NK-92 (cell line): ENCODE data around the gene MMRN1.

Experiments
- DNase-seq: peaks from one replicate; lab custom pipeline; 2025; ENCODE audit not compliant: unreplicated experiment; lab: John Stamatoyannopoulos, UW

The MMRN1 gene

GRCh38 chr4:89994176-89994873, 99.7 kb downstream of the MMRN1 start:
- DNase-seq = no peak

DNA sequence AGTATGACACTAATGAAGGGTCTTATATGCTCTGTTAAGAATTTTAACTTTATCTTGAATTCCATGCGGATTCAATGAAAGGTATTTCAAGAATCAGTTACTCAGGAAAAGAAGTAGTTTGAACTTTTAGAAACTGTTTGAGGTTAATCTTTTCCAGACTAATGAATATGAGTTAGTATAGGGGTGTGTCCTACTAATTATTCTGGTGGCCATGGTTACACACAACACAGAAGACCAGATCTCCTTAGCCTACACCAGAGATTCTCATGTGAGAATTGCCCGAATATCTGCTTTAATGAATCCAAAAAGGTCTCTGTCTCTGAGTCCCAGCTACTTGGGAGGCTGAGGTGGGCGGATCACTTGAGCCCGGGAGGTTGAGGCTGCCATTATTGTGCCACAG, 100.4 kb downstream of the MMRN1 start:
- no peak for DNase-seq

DNA sequence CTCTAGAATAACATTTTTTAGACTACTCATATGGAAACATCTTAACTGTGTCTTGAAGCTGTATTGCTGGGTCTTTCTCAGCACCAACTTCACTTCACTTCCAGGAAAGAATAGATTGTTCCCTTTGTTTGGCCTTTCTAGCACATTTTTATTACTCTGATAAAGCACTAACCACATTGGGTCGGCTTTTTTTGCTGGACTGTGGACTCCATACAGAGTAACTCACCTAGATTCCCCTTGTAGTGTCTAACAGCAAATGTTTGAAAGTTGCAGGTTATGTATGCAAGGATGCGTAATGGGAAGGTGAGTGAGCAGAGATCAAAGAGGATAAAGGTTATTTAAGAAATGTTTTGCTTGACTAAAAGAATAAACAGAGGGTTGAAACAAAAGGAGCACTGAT, 101.2 kb downstream of the MMRN1 start:
- DNase-seq = no peak

DNA sequence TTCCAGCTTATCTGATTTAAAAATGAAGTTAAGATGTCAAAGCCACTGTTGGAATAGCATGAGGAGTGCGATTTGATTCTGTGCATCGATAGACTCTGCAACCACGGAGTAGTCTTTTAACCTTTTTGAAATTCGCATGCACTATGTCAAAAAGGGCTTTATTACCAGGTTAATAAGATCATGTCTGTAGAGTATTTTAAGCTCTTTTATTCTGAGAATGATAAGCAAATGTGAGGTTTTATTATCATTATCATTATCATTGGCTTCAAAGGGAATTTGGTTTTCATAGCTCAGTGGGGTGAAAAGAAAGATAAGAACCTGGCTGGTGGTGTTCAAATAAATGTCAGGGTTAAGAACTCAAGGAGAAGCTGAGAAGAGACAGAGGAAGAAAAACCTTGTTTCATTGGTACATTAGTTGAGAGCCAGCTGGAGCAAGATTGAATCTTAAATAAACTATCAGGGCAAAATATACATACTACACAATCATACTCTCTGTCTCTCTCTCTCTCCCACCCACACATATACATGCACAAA, 102.6 kb downstream of the MMRN1 start:
- no peak for DNase-seq

GRCh38 chr4:89998469-89999011, 103.9 kb downstream of the MMRN1 start:
- DNase-seq = no peak

- DNase-seq = no peak
Observed at GRCh38 chr4:90001023-90001422, 106.4 kb downstream of the MMRN1 start.

- no peak for DNase-seq
Observed at GRCh38 chr4:90002441-90003062, 107.9 kb downstream of the MMRN1 start.
